Hepatocyte (in vitro differentiated cells): ENCODE data around the gene PLA2G4F.

ENCODE experiments used
- EZH2 ChIP-seq: fragments of 200-600 bp; sonication (generic); IDR thresholded peaks from 2 replicates; pipeline ENCODE4 v1.6.1; 2016; ENCODE audit warnings: antibody characterized with exemption, mild to moderate bottlenecking, borderline replicate concordance
- EZH2phosphoT487 ChIP-seq: fragments of 200-600 bp; sonication (generic); IDR thresholded peaks from one replicate; pipeline ENCODE4 v1.6.1; 2018; ENCODE audit warnings: antibody characterized with exemption, mild to moderate bottlenecking, low read depth, moderate library complexity; ENCODE audit not compliant: unreplicated experiment, severe bottlenecking
- TF ChIP-seq, protein P1 (sequence below): fragments of 200-600 bp; sonication (generic); IDR thresholded peaks from 2 replicates; pipeline ENCODE4 v1.5.1; 2016; ENCODE audit warnings: antibody characterized with exemption, mild to moderate bottlenecking; ENCODE audit not compliant: poor library complexity

DNA sequence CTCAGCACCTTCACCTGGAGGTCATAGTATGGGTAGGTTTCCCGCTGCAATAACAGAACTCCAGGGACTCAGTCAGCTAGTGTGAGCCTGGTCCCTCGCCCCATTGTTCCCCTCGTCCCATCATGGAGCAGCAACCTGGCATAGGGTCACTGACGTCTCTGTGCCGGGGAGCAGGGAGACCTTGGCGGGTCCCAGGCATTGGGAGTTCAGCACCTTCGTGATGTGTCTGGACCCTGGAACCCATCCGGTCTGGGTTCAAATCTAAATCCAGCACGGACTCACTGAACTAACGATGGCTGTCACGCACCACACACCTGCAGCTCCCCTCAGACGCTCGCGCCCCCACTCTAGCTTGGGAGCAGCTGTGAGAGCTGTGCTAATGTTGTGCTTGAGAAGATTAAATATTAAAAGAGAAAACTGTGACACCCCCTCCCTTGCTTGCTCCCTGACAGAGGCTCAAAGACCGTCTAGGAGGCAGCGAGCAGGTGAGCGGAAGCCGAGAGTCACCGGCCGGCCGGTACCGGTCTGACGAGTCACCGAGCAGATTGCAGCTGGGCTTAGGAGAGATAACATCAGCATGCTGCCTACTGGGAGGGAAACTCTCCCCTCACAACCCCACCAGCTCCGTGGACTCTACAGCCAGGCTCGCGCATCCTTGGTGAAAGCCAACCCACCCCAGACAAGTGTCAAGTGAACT, 742 bp downstream of the PLA2G4F start:
- TF ChIP-seq, protein P1, sequence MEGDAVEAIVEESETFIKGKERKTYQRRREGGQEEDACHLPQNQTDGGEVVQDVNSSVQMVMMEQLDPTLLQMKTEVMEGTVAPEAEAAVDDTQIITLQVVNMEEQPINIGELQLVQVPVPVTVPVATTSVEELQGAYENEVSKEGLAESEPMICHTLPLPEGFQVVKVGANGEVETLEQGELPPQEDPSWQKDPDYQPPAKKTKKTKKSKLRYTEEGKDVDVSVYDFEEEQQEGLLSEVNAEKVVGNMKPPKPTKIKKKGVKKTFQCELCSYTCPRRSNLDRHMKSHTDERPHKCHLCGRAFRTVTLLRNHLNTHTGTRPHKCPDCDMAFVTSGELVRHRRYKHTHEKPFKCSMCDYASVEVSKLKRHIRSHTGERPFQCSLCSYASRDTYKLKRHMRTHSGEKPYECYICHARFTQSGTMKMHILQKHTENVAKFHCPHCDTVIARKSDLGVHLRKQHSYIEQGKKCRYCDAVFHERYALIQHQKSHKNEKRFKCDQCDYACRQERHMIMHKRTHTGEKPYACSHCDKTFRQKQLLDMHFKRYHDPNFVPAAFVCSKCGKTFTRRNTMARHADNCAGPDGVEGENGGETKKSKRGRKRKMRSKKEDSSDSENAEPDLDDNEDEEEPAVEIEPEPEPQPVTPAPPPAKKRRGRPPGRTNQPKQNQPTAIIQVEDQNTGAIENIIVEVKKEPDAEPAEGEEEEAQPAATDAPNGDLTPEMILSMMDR = no peak
- TF ChIP-seq EZH2phosphoT487 = no peak
- no peak for TF ChIP-seq EZH2
